Ammon's horn (tissue), 1 donor: ENCODE measurements around the gene ERBB4.
A peak's percentile ranks its signal among the peaks of the same experiment; 100 is the strongest.
"Not testable (repeated sequence)": the region's sequence is repeated elsewhere in the genome, so short reads cannot be mapped to it uniquely, and the experiment has no call there.

Experiments
- DNase-seq: peaks from one replicate; pipeline ENCODE4 v3.0.0-alpha.2; 2016; ENCODE audit warnings: low spot score

Gene ERBB4

DNA sequence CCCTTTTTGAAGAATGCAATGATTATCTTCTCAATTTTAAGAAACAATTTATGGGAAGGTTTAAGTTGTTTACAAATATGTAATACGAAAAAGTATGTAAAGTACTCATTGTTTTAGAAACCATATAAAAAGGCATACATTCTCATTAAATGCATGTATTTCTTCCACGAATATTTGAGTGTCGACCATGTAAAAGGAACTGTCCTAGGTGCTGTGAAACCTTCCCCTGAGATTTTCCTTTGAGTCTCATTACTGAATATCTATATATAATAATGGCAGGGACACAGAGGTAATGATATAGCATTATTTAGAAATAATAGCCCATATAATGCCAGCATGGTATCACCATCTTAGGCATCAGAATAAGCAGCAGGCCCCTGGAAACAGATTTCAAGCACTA is 239.3 kb downstream of the ERBB4 start:
- DNase-seq: no peak

DNA sequence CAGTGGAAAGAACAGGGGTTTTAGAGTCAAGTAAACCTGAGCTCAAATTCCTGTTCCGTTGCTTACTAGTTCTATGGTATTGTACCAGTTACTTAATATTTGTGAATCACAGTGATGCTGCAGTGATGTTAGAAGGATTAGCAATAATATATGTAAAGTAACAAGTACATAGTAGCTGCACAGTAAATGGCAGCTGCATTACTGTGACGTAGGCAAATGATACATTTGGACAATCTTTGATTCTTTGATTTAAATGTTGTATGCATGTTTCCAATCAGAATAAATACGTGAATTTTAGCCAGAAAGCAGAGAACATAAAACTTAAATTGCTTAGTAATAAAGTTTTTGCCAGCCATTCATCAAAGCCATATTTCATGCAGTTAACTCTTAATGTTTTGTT is 243.0 kb downstream of the ERBB4 start:
- no peak for DNase-seq

DNA sequence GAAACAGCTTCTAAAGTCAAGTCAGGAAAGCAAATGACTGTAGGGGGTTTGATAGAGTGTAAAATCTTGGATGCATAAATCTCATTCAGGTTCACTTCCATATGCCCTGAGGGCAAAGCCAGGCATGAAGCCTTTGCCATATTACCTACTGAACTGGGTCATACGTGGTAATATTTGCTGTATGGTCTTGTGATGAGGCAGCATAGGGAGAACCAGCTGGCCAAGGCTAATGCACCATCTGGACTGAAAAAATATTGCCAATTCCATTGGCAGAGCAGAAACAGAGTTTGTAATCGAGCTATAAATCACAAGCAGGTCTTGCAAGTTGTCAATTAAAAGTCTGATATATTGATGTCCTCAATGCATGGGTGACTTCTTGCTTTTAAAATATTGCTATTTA is 243.8 kb downstream of the ERBB4 start:
- DNase-seq: peak; percentile 30

DNA sequence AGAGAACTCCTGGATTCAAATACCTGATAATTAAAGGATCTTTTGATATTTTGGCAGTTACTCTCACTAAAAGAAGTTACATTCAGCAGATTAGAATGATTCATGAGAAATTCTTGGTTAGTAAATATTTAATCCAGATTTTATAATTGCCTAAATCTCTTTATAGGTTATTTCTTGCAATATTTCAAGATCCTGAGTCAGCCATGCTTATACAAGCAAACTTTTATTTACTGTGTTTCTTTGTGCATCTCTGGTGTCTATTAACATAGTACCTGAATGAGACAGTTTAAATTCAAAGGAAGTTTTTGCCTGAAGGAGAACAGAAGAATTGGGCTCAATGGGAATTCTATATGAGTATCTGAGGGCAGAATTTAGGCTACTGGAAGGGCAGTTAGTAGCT is 249.3 kb downstream of the ERBB4 start:
- DNase-seq: no peak

DNA sequence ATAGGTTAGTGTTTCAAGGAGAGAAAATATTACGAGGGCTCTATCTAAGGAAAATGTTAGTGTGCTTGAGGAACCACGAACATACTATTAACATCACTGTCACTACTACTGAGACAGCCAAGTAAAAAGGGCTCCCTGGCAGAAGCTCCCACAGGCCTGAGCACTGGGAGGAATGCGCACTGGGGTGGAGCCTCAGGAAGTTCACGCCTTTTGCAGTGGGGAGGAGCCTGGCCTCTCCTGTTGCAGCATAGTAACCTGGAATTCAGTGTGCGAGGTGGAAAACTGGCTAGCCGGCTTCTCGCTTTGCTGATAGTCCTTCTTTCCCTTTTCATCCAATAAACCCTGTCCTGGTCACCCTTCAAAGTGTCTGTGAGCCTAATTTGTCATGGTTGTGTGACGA is 250.3 kb downstream of the ERBB4 start:
- no peak for DNase-seq

DNA sequence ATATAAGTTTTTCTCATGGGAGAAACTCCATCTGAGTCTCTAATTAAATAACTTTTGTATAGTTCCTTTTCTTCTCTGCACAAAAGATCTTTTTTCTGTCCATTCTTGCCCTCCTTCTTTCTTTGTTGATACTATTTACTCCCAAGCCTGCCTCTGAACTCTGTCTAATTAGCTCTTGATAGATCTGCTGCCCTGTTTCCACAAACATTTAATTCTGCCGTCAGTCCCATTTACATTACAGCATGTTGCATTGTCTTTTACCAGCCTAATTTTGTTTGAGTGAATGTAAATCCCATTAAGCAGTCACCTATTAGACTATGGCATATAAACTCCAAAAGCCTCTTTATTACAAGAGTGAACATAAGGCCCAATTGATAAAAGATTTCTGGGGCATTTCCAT is 254.4 kb downstream of the ERBB4 start:
- DNase-seq: no peak

DNA sequence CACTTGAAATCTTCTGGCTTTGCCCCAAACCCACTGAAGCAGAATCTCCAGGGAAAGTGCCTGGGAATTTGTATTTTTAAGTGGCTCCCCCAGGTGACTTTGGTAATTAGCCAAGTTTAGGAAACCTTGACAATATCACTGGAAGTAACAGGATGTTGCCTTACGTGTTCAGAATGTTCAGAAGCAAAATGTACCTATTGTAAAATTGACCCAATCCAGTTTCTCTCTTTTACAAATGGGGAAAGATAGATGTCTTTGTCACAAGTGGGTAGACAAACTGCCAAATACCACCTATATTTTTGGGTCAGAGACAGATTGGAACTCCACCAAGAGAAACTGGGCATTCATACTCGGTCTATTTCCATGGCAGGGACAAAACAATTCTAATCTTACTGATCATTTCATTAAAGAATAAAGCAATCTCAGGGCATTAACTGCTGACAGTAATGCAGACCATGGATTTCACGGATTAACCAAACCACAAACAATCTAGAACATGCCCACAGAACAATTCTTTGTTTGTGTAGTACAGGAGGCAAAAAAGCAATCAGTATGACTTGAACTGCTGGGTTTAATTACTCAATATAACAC is 255.8 kb downstream of the ERBB4 start:
- DNase-seq: no peak

DNA sequence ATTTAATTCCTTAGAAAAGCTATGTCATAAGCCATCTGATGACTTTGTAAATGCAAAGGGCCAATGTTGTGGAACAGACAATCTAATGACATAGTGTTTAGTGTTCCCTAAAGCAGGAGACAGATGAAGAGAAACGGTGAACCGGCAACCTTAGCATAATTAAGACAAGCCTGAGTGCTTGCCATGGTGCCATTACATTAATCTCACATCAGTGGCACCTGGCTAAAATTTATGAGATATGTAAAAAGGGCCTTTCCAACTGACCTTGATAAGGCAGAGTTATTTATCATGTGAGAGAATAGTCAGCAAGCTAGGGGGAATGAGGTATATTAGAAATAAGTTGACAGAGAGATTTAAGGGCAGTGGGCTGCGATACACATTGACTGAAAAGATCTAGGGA is 261.8 kb downstream of the ERBB4 start:
- no peak for DNase-seq

DNA sequence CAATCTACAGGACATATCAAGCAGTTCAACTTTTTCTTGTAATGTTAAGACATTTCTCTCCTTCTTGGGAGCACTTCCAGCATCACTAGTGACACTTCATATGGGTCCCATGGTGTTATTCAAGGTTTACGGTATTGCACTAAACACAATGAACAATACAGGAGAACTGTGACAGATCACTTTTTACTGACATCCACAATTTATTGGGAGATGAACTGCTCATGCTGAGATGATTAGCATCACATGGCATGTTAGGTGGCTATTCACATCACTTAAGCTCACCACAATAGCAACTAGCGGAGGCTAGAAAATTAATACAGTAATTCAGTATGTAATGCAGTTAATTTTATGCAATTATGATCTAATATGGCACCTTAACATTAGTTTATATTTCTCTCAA is 264.4 kb downstream of the ERBB4 start:
- DNase-seq: no peak

DNA sequence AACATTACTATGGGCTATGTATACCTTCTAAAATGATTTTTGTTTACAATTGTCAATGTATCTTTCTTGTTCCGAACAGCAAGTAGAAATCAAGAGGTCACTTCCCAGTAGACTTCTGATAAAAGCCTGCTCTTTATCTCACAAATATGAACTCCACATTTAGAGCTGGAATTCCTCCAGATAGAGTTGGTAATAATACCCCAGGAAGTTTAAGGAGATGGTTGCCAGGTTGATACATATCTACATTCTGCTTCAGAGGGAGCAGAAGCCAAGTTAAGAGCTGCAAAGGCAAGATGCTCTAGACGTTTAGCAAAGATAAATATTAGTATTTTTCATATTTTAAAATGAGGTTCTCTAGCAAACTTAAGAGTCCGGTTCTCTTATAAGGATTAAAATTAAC is 267.0 kb downstream of the ERBB4 start:
- DNase-seq: no peak

DNA sequence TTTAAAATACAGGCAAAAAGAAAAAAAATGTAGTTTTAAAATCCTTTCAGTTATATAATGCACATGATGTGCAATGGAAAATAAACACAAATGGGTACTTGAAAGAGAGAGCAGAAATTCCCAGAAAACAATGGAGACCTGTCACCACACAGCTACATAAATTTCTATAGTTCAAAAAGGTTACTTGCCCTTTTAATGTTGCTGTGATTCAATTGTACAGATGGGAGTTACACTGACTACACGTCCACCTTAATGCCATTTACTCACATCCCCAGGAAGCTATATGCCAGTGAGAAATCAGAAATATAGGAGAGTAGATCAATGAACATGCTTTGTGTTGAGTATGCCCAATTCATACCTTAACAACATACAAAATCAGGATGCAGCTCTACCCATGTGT is 269.6 kb downstream of the ERBB4 start:
- DNase-seq: no peak

DNA sequence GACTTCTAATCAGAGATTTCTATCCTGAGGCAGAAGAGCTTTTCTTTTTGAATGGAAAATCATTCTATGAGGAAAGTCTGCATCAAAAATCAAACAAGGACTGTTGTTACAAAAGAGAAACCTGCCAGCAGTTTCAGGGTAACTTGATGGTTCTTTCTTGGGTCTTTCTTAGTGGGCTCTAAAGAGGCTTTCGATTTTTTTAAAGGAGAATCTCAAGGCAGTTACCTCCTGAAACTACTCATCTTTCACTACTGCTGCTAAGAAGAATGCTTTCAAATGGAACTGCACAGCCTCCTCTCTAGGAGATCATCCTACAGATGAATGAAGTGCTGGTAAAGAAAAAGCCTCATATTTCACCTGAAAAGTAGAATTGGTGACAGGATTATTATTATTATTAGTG is 272.3 kb downstream of the ERBB4 start:
- DNase-seq: no peak

DNA sequence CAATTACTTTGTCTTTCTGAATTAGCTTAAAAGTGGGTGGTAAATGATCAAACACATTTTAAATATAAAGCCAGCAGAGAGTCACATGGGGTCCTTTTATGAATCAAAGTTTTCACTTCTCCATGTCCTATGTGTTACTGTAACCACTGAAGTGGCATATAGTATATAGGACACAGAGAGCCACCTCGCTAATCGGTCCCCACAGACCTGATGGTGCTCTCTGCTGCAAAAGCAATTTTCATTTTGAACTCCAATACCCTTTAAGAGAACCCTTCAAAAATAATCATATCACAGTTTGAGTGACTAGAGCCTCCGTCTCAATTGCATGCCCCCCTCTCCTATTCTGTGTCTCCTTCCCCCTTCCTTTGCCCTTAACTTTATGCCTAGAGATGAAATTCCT is 272.8 kb downstream of the ERBB4 start:
- no peak for DNase-seq

DNA sequence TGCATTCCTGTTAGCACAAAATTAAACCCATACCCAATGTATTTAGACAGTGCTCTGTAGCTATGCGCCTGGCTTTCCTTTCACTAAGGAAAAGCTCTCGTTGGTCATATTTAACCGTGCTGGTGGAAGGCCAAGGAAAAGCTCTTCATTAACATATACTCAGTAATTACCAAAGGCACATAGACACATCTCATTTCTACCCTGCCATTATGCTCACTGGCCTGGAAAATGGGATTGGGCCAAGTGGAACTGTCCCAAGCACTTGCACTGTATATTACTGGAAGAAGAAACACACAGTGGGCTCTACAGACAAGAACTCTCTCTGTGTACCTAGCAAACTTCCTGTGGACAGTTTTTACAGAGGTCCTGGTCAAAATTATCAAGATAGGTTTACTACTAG is 274.4 kb downstream of the ERBB4 start:
- no peak for DNase-seq

DNA sequence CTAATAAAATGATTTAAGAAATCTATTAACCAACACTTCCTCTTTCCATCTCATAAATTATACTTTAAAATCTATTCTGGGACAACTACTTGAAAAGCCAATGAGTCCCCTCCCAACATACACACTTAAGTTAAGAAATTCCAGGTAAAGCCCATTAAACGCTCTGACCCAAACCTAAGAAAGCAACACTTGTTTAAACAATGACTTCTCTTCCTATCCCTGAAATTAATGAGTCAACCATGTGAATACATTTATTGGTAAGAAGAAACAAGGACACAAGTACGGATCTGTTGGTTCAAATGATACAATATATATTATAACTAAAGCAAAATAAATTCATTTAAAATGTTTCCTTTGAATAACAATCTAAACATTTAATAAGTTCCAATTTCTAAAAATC is 279.4 kb downstream of the ERBB4 start:
- no peak for DNase-seq

DNA sequence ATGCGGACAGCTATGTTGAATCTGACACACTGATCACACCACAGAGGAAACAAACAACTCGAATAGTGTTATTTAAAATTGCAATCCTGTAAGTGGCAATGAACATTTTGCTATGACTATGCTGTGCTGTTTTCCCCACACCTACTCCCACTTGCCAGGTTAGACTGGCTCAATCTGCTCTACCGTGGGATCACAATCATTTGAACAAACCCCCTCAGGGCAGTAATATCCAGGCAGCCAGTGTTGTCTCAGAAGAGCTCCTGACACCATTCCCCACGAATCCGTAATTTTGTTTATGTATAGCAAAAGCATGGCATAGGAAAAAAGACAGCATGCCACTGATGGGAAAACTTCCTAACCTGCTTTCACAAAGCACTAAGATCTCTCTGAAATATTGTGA is 284.3 kb downstream of the ERBB4 start:
- peak; percentile 31 for DNase-seq

DNA sequence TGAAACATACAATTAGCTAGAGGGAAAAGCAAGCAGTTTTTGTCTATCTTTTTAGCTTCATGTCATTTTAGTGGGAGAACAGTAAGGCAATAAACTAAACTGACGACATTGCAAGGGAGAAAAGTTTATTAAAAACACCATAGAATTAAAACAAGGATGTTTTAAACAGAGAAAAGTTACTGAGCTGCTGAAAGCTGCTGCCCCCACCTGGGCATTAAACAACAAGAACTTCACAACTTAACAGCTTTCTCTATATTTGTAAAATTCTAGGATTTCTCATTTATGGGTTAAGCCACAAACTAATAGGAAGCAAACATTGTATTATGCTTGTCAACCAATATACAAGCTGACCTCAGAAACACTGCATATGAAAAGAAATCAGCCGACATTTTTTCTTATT is 289.2 kb downstream of the ERBB4 start:
- no peak for DNase-seq

DNA sequence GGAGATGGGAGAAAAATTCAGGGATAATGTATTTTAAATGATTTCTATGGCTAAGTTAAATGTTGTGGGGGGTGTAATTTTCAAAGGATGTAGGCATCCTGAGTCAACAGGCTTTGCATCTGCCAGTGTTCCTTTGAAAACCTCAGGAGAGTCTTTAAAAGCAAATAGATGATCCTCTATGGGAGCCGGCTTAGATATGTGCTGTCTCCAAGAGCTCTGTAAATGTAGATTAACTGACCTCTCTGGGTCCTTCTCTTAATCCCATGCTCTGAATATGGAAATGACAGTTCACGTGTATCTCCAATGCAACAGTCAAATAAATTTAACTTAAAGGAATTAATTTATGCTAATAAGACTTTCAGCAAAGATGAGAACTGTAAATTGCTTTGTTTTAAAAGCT is 292.7 kb downstream of the ERBB4 start:
- DNase-seq: no peak

DNA sequence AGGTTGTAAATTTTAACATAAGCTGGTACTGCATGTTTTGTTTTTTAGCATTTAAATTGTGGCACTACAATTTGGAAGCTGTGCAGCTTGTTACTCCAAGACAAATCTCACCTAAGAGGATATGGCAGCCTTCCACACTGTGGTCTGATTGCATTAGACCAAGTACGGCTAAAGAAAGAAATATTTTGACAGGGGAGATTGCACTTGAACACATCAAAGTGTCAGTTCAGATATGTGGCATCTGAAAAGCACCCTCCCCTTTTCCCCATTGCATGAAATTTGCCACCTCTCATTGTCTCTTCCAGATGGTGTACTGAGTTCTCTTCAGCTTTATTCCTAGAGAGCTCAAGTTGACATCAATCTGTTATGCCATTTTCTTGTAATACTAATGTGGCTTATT is 295.9 kb downstream of the ERBB4 start:
- no peak for DNase-seq

DNA sequence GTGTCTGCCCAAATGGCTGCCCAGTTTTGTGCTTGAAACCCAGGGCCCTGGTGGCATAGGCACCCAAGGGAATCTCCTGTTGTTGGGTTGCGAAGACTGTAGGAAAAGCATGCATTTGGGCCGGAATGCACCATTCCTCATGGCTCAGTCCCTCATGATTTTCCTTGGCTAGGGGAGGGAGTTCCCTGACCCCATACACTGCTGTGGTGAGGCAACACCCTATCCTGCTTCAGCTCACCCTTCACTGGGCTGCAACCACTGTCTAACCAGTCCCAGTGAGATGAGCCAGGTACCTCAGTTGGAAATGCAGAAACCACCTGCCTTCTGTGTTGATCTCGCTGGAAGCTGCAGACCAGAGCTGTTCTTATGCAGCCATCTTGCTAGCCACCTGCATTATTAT is 300.4 kb downstream of the ERBB4 start:
- not testable (repeated sequence) for DNase-seq

DNA sequence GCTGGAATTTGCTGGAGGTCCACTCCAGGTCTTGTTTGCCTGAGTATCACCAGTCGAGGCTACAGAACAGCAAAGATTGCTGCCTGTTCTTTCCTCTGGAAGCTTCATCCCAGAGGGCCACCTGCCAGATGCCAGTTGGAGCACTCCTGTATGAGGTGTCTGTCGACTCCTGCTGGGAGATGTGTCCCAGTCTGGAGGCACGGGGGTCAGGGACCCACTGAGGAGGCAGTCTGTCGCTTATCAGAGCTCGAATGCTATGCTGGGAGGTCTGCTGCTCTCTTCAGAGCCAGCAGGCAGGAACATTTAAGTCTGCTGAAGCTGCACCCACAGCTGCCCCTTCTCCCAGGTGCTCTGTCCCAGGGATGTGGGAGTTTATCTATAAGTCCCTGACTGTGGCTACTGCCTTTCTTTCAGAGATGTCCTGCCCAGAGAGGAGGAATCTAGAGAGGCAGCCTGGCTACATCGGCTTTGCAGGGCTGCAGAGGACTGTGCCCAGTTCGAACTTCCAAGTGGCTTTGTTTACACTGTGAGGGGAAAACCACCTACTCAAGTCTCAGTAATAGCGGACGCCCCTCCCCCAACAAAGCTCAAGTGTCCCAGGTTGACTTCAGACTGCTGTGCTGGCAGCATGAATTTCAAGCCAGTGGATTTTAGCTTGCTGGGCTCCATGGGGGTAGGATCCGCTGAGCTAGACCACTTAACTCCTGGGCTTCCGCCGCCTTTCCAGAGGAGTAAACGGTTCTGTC is 301.1 kb downstream of the ERBB4 start:
- no peak for DNase-seq

DNA sequence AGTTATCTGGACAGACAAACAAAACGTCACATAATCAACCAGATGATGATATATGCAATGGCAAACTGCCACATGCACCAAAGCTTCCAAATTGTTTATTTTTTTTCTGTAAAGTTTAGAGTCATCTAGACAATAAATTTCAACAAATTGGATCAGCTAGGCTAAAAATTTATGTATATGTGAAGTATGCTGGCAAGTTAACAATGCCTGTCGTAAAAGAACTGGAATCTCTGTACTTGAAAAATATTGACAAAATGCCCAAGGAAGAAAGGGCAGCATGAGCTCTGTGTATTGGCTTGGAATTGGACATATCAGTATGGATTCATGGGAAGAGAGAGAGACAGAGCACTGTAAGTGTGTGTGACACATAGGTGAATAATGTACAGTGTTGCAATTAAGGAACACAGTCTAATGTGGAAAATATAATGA is 309.8 kb downstream of the ERBB4 start:
- DNase-seq: no peak

DNA sequence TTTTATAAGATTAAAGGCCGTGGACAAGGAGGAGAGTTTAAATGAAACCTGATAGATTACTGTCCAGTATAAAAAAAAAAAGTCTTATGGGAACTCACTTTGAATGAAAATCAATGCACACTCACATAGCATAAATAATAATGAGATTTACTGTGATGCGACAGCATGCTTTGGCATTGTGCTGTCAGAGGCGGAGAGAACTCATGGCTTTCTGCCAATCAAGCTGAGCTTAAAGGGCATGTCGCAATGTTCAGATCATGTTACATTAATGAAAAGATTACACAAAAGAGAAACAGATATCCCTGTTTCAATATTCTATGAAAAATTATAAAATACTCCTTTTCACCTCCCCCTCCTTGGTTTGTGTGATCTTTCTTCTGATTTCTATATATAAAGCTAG is 310.8 kb downstream of the ERBB4 start:
- peak; percentile 39 for DNase-seq

DNA sequence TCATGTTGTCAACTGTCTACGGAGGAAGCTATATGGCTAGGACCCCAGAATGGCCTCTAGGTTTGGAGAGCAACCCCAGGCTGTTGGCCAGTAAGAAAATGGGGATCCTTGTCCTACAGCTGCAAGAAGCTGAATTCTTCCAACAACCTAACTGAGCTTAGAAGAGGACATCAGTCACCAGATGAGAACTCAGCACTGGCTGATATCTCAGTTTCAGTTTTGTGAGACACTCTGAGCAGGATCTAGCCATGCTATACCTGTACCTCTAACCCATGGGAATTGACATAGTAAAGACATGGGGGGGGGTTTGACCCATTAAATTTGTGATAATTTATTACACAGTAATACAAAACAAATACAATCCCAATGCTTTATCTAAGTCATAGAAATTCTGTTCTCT is 312.5 kb downstream of the ERBB4 start:
- no peak for DNase-seq
